K562 (cell line): ENCODE data around the gene EFEMP2. TPM values are rescaled to one million over a fixed set of nuclear protein-coding genes. Genes with fewer than 3 reads are reported as not detected.
A peak's percentile ranks its signal among the peaks of the same experiment; 100 is the strongest.

Source experiments
- CBFB ChIP-seq: sonication (generic); formaldehyde crosslinking; IDR thresholded peaks from 2 replicates; pipeline ENCODE4 v1.4.0; 2020; ENCODE audit warnings: mild to moderate bottlenecking, missing genetic modification reagents
- CREB1 ChIP-seq, 2 experiments: sonication (generic) in 1 of 2; formaldehyde crosslinking in 1 of 2; IDR thresholded peaks; 2 replicates each; pipeline versions ENCODE4 v1.6.1 to v1.8.0; 2012 to 2022; ENCODE audit warnings: inconsistent platforms in 1 of 2, mild to moderate bottlenecking in 1 of 2, missing genetic modification reagents in 1 of 2, moderate library complexity in 1 of 2
- NFIC ChIP-seq: fragments of 450-650 bp; IDR thresholded peaks from 2 replicates; pipeline ENCODE4 v1.6.1; 2017; ENCODE audit warnings: mild to moderate bottlenecking, inconsistent platforms
- RBBP5 ChIP-seq: fragments of 200-600 bp; sonication (generic); IDR thresholded peaks from 2 replicates; pipeline ENCODE4 v1.6.1; 2012; ENCODE audit warnings: borderline replicate concordance, mild to moderate bottlenecking, low read length, control low read depth, inconsistent platforms; ENCODE audit not compliant: insufficient read depth, poor library complexity, severe bottlenecking
- SIN3A ChIP-seq, 2 experiments: fragments of 150-350 bp in 1 of 2; IDR thresholded peaks; 2 replicates each; pipeline ENCODE4 v1.6.1; 2011 to 2016; ENCODE audit warnings: borderline replicate concordance in 2 of 2, low read depth in 2 of 2, low read length in 2 of 2, mild to moderate bottlenecking in 2 of 2, moderate library complexity in 2 of 2; ENCODE audit not compliant: control insufficient read depth in 1 of 2
- TAF7 ChIP-seq: fragments of 450-650 bp; IDR thresholded peaks from 2 replicates; pipeline ENCODE4 v1.6.1; 2016; ENCODE audit warnings: missing genetic modification characterization, missing compliant biosample characterization
- TARDBP ChIP-seq: fragments of 450-650 bp; IDR thresholded peaks from 2 replicates; pipeline ENCODE4 v1.6.1; 2016
- ZFX ChIP-seq: sonication (generic); formaldehyde crosslinking; IDR thresholded peaks from 2 replicates; pipeline ENCODE4 v1.8.0; 2022; ENCODE audit warnings: mild to moderate bottlenecking, missing genetic modification reagents, moderate library complexity
- polyA plus RNA-seq, 8 experiments: library from polyadenylated mRNA; depleted of rRNA in 4 of 8; stranded (reverse) in 5 of 8; unstranded in 3 of 8; fragments of >200 nt; fragmentation: Nextera tagmentation in 2 of 8; fragmentation: Illumina TruSeq in 1 of 8; extraction: Ambion mirVana in 2 of 8; extraction: Trizol in 1 of 8; gene quantifications; 2 replicates each; pipeline versions ENCODE4 v1.2.1 to v1.2.3, GENCODE V29; 2011 to 2014; ENCODE audit warnings: inconsistent platforms in 1 of 8, missing spikeins in 1 of 8
- total RNA-seq, 7 experiments: library from RNA; depleted of rRNA in 6 of 7; stranded (reverse); fragments of >200 nt in 6 of 7; fragmentation: Illumina TruSeq in 2 of 7; extraction: Trizol in 2 of 7; gene quantifications; 2 replicates each; pipeline versions ENCODE4 v1.2.1 to v1.2.3, GENCODE V29; 2011 to 2021; ENCODE audit warnings: low replicate concordance in 1 of 7
- TF ChIP-seq, protein P1 (sequence below): sonication (generic); formaldehyde crosslinking; IDR thresholded peaks from 2 replicates; pipeline ENCODE4 v1.8.0; 2022; ENCODE audit warnings: missing genetic modification reagents, mild to moderate bottlenecking, moderate library complexity, borderline replicate concordance
- TF ChIP-seq, protein P2 (sequence below): fragments of 450-650 bp; IDR thresholded peaks from 2 replicates; pipeline ENCODE4 v1.7.1; 2018; ENCODE audit warnings: mild to moderate bottlenecking, low read depth; ENCODE audit not compliant: partially characterized antibody

EFEMP2 gene
- total and polyA plus RNA-seq, 9 of the 15 experiments (the other 6 are each of a cell fraction or from before 2014, with no cell fraction given): 0.07 to 2.9 (median 0.69) TPM; not detected in 1

DNA sequence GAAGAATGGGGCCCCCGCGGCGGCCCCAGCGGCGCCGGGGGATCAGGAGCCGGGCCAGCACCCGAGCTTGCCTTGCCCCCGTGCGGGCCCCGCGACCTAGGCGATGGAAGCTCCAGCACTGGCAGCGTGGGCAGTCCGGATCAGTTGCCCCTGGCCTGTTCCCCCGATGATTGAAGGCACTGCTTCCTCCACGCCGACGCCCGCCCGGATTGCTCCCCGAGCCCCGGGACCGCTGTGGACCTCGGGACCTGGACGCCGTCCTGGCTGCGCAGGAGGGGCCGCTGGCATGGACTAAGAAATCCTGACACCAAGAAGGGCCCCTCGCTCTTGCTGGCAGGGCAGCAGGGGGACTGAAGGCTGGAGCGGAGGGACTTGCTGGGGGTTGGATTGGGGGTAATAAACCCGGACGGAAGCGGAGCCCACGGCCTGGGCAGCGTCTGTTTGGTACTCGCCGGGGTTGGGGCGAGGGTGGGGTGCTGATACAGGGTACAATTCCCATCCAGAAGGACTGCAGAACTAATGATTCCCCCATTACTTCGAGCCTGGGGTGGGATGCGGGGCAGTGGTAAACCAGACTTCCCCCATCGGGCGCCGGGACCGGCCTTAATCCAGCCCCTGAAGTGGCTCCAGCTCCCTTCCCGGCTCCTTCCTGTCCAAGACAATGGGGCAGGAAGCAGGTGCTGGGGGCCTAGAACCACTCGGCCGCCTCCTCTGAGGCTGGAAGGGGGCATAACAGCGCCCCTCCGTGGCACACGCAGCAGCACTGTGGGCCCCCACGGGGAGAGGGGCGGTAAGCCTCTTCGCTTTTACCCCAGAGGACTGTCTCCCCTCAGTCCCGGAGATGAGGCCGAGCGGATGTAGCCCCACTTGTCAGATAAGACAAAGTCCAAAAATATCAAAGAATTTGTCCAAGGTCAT, 18.9 kb upstream of the EFEMP2 start (continued):
- TF ChIP-seq CREB1 (IDR thresholded peaks at IDR 0.05) (0 out of 2 replicates have a peak, but pooled peaks have one; percentile 6), CREB1 (CRISPR knock-in tag; IDR thresholded peaks at IDR 0.05) (peak; percentile 29; the same call in 1 of the 2 replicates), TARDBP (peak; percentile 44; the same call in 1 of the 2 replicates), ZFX (peak; percentile 36; the same call in 1 of the 2 replicates), RBBP5 (no peak), TAF7 (tag) (no peak), NFIC (peak; percentile 7; the same call in 1 of the 2 replicates), SIN3A (IDR thresholded peaks at IDR 0.05; ENCODE audit: borderline replicate concordance in 2 of 2, control insufficient read depth in 1 of 2, low read depth in 2 of 2, low read length in 2 of 2) (peak in 1 of 2 experiments; percentile 69; a peak in 2 of 4 replicates), CBFB (CRISPR knock-in tag) (no peak)
- TF ChIP-seq, protein P1, sequence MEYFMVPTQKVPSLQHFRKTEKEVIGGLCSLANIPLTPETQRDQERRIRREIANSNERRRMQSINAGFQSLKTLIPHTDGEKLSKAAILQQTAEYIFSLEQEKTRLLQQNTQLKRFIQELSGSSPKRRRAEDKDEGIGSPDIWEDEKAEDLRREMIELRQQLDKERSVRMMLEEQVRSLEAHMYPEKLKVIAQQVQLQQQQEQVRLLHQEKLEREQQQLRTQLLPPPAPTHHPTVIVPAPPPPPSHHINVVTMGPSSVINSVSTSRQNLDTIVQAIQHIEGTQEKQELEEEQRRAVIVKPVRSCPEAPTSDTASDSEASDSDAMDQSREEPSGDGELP: no peak; the same call in none of the 2 replicates
- TF ChIP-seq, protein P2, sequence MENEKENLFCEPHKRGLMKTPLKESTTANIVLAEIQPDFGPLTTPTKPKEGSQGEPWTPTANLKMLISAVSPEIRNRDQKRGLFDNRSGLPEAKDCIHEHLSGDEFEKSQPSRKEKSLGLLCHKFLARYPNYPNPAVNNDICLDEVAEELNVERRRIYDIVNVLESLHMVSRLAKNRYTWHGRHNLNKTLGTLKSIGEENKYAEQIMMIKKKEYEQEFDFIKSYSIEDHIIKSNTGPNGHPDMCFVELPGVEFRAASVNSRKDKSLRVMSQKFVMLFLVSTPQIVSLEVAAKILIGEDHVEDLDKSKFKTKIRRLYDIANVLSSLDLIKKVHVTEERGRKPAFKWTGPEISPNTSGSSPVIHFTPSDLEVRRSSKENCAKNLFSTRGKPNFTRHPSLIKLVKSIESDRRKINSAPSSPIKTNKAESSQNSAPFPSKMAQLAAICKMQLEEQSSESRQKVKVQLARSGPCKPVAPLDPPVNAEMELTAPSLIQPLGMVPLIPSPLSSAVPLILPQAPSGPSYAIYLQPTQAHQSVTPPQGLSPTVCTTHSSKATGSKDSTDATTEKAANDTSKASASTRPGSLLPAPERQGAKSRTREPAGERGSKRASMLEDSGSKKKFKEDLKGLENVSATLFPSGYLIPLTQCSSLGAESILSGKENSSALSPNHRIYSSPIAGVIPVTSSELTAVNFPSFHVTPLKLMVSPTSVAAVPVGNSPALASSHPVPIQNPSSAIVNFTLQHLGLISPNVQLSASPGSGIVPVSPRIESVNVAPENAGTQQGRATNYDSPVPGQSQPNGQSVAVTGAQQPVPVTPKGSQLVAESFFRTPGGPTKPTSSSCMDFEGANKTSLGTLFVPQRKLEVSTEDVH: no peak
